Trophoblast cell (in vitro differentiated cells and primary cell): ENCODE data around the gene MAP4K4.
A peak's percentile ranks its signal among the peaks of the same experiment; 100 is the strongest.
"Not testable (repeated sequence)": the region's sequence is repeated elsewhere in the genome, so short reads cannot be mapped to it uniquely, and the experiment has no call there.

Source experiments
- DNase-seq, 2 donors: peaks; one replicate each; pipeline ENCODE4 v3.0.0-alpha.2; 2016
- H2AFZ ChIP-seq: 2 replicates; pipeline ENCODE4 v1.6.1; 2013; ENCODE audit warnings: low read length, moderate library complexity, mild to moderate bottlenecking; ENCODE audit not compliant: insufficient read depth, poor library complexity
- H2AK5ac ChIP-seq: 2 replicates; pipeline ENCODE4 v1.6.1; 2013; ENCODE audit warnings: mild to moderate bottlenecking, low read length
- H2BK120ac ChIP-seq: 2 replicates; pipeline ENCODE4 v1.6.1; 2013; ENCODE audit warnings: low read length, mild to moderate bottlenecking, moderate library complexity; ENCODE audit not compliant: insufficient read depth, poor library complexity
- H2BK12ac ChIP-seq: 2 replicates; pipeline ENCODE4 v1.6.1; 2013; ENCODE audit warnings: mild to moderate bottlenecking, low read length, moderate library complexity
- H2BK5ac ChIP-seq: 2 replicates; pipeline ENCODE4 v1.6.1; 2013; ENCODE audit warnings: low read length, low read depth, moderate library complexity, mild to moderate bottlenecking; ENCODE audit not compliant: poor library complexity
- H3K14ac ChIP-seq: 2 replicates; pipeline ENCODE4 v1.6.1; 2013; ENCODE audit warnings: mild to moderate bottlenecking, low read length
- H3K18ac ChIP-seq: 2 replicates; pipeline ENCODE4 v1.6.1; 2013; ENCODE audit warnings: mild to moderate bottlenecking, low read length
- H3K23ac ChIP-seq: 2 replicates; pipeline ENCODE4 v1.6.1; 2013; ENCODE audit warnings: low read length
- H3K27ac ChIP-seq: 2 replicates; pipeline ENCODE4 v1.5.1; 2013; ENCODE audit warnings: low read depth, mild to moderate bottlenecking, inconsistent platforms, low read length, moderate library complexity
- H3K27me3 ChIP-seq: 2 replicates; pipeline ENCODE4 v1.6.1; 2013; ENCODE audit warnings: inconsistent platforms, mild to moderate bottlenecking, low read length, moderate library complexity; ENCODE audit not compliant: insufficient read depth
- H3K36me3 ChIP-seq, 2 experiments: 1 replicate in 1 of 2; 2 replicates in 1 of 2; pipeline ENCODE4 v1.6.1; 2013; ENCODE audit warnings: low read length in 2 of 2, mild to moderate bottlenecking in 2 of 2, moderate library complexity in 1 of 2; ENCODE audit not compliant: insufficient read depth in 2 of 2, control insufficient read depth in 1 of 2
- H3K4ac ChIP-seq: 2 replicates; pipeline ENCODE4 v1.6.1; 2013; ENCODE audit warnings: low read depth, mild to moderate bottlenecking, low read length, moderate library complexity
- H3K4me1 ChIP-seq, 2 experiments: 1 replicate in 1 of 2; 2 replicates in 1 of 2; pipeline ENCODE4 v1.6.1; 2013; ENCODE audit warnings: low read length in 2 of 2, mild to moderate bottlenecking in 2 of 2, moderate library complexity in 1 of 2; ENCODE audit not compliant: insufficient read depth in 2 of 2, control insufficient read depth in 1 of 2
- H3K4me2 ChIP-seq: 2 replicates; pipeline ENCODE4 v1.6.1; 2013; ENCODE audit warnings: inconsistent platforms, mild to moderate bottlenecking, low read length, moderate library complexity
- H3K4me3 ChIP-seq: 2 replicates; pipeline ENCODE4 v1.5.1; 2013; ENCODE audit warnings: mild to moderate bottlenecking, low read depth, low read length, inconsistent platforms
- H3K79me1 ChIP-seq: one replicate; pipeline ENCODE4 v1.6.1; 2013; ENCODE audit warnings: low read length
- H3K79me2 ChIP-seq: 2 replicates; pipeline ENCODE4 v1.6.1; 2013; ENCODE audit warnings: low read length, mild to moderate bottlenecking; ENCODE audit not compliant: control insufficient read depth, insufficient read depth, poor library complexity
- H3K9ac ChIP-seq: 2 replicates; pipeline ENCODE4 v1.6.1; 2013; ENCODE audit warnings: mild to moderate bottlenecking, low read length
- H3K9me3 ChIP-seq: 2 replicates; pipeline ENCODE4 v1.6.1; 2013; ENCODE audit warnings: low read depth, mild to moderate bottlenecking, control low read depth, inconsistent platforms, low read length; ENCODE audit not compliant: insufficient read depth
- H4K12ac ChIP-seq: 2 replicates; pipeline ENCODE4 v1.6.1; 2013; ENCODE audit warnings: low read depth, mild to moderate bottlenecking, low read length, moderate library complexity
- H4K8ac ChIP-seq: 2 replicates; pipeline ENCODE4 v1.6.1; 2013; ENCODE audit warnings: low read depth, mild to moderate bottlenecking, low read length, moderate library complexity
- H4K91ac ChIP-seq: one replicate; pipeline ENCODE4 v1.6.1; 2013; ENCODE audit warnings: low read depth, mild to moderate bottlenecking, low read length, moderate library complexity
- WGBS: extraction: QIAGEN DNeasy Blood & Tissue Kit; methylation state at CpG from one replicate; pipeline ENCODE4 v1.1.7; 2013; ENCODE audit warnings: missing lambda C conversion rate; ENCODE audit not compliant: insufficient read length, insufficient coverage; ENCODE audit errors: extremely low coverage; 5-methylcytosine and 5-hydroxymethylcytosine counted together

MAP4K4 gene

GRCh38 chr2:101773137-101773536, 75.6 kb downstream of the MAP4K4 start:
- no peak overlapping the region for H3K9ac ChIP-seq
- WGBS, result no CpG with 5 or more reads among the region's 5 CpGs

DNA sequence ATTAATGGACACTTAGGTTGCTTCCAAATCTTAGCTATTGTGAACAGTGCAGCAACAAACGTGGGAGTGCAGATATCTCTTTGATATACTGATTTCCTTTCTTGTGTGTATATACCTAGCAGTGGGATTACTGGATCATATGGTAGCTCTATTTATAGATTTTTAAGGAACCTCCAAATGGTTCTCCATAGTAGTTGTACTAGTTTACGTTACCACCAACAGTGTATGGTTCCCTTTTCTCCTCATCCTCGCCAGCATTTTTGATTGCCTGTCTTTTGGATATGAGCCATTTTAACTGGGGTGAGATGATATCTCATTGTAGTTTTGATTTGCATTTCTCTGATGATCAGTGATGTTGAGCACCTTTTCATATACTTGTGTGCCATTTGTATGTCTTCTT, 76.5 kb downstream of the MAP4K4 start:
- H3K4me2 ChIP-seq, H2AK5ac ChIP-seq, H3K27me3 ChIP-seq, H3K14ac ChIP-seq, H3K27ac ChIP-seq, H4K91ac ChIP-seq, H2BK12ac ChIP-seq, H2BK5ac ChIP-seq, H3K4me3 ChIP-seq, H3K36me3 ChIP-seq, DNase-seq, H4K12ac ChIP-seq, H2BK120ac ChIP-seq, H3K9me3 ChIP-seq, H2AFZ ChIP-seq, H3K18ac ChIP-seq, H3K9ac ChIP-seq, H3K23ac ChIP-seq, H4K8ac ChIP-seq, H3K79me1 ChIP-seq: not testable (repeated sequence)
- no CpG with 5 or more reads among the region's 3 CpGs for WGBS
- peaks cover 28% of the 10 kb centered on the region for H3K79me2 ChIP-seq
- peak overlapping the region; percentile 52 for H3K4ac ChIP-seq
- H3K4me1 ChIP-seq, result peaks cover 27 to 33% of the 10 kb centered on the region in 2 experiments

More at GRCh38 chr2:101773137-101773536, 75.6 kb downstream of the MAP4K4 start:
- no peak overlapping the region for H3K18ac ChIP-seq
- H3K4me3 ChIP-seq, result no peak overlapping the region
- peaks cover 22 to 26% of the 10 kb centered on the region in 2 experiments for H3K4me1 ChIP-seq
- no peak overlapping the region for H2BK120ac ChIP-seq
- peaks cover 2% of the 10 kb centered on the region for H3K79me1 ChIP-seq
- no peak overlapping the region for H4K91ac ChIP-seq
- H4K8ac ChIP-seq, result no peak overlapping the region
- H3K79me2 ChIP-seq, result peaks cover 21% of the 10 kb centered on the region
- H2AFZ ChIP-seq, result no peak overlapping the region
- no peak for DNase-seq
- no peaks in the 10 kb centered on the region for H3K9me3 ChIP-seq
- H3K36me3 ChIP-seq, result no peaks in the 10 kb centered on the region
- H2BK12ac ChIP-seq, result no peak overlapping the region
- H2AK5ac ChIP-seq, result no peak overlapping the region
- no peaks in the 10 kb centered on the region for H3K27me3 ChIP-seq
- H3K4ac ChIP-seq, result peak overlapping the region; percentile 77
- no peak overlapping the region for H3K27ac ChIP-seq
- no peak overlapping the region for H4K12ac ChIP-seq
- H2BK5ac ChIP-seq, result no peak overlapping the region
- H3K14ac ChIP-seq, result no peak overlapping the region
- H3K4me2 ChIP-seq, result no peak overlapping the region
- no peak overlapping the region for H3K23ac ChIP-seq

DNA sequence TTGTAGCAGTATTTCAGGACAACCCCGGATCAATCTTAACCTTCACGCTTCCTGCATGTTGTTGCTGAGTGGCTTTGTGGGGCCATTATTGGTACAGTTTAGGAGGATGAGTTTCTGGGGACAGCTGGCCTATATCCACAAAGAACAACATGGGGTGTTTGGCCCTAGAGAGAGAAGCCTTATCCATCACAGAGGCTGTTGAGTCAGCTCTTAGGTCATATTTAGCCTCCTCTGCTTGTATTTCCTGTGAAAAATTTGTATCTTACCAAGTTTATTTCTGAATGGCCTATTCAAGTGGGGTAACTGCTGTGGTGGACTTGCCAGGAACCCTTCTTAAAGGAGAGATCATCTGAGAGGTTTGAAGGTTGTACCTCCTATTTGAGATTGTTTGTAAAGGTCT, 77.6 kb downstream of the MAP4K4 start:
- no peak overlapping the region for H3K9ac ChIP-seq
- WGBS, result no CpG with 5 or more reads among the region's 2 CpGs
- H3K9me3 ChIP-seq, result no peaks in the 10 kb centered on the region
- no peak overlapping the region for H2AFZ ChIP-seq
- peaks cover 4% of the 10 kb centered on the region for H3K79me1 ChIP-seq
- no peaks in the 10 kb centered on the region for H3K36me3 ChIP-seq
- H3K27me3 ChIP-seq, result no peaks in the 10 kb centered on the region
- no peak overlapping the region for H3K4me2 ChIP-seq
- no peak for DNase-seq
- no peak overlapping the region for H2BK12ac ChIP-seq
- no peak overlapping the region for H3K4me3 ChIP-seq
- no peak overlapping the region for H3K14ac ChIP-seq
- peak overlapping the region; percentile 92 for H3K4ac ChIP-seq
- no peak overlapping the region for H4K8ac ChIP-seq
- no peak overlapping the region for H3K18ac ChIP-seq
- peaks cover 28% of the 10 kb centered on the region for H3K79me2 ChIP-seq
- peaks cover 27 to 33% of the 10 kb centered on the region in 2 experiments for H3K4me1 ChIP-seq
- no peak overlapping the region for H2BK5ac ChIP-seq
- H4K91ac ChIP-seq, result no peak overlapping the region
- no peak overlapping the region for H2BK120ac ChIP-seq
- no peak overlapping the region for H4K12ac ChIP-seq
- no peak overlapping the region for H2AK5ac ChIP-seq
- no peak overlapping the region for H3K27ac ChIP-seq
- no peak overlapping the region for H3K23ac ChIP-seq

DNA sequence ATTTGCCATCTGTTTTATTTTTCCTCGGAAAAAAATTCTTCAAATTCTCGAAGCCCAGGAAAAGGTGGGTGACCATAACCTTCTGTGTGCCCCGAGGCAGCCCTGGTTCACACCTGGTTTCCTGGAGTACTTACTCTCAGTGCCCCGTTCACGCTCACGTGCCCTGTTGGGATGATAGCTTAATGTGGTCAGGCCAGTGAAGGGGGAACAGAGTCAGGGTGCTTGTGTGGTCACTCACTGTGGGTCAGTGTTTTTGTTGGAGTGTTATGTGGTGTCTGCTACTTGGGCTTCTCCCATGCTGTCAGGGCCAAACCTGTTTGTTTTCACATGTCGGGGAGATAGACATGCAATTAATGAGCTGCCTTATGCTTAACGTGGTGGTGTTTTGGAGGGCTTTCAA, 78.1 kb downstream of the MAP4K4 start:
- H4K91ac ChIP-seq, result no peak overlapping the region
- H4K12ac ChIP-seq, result no peak overlapping the region
- peak overlapping the region; percentile 29 for H2AK5ac ChIP-seq
- H2BK5ac ChIP-seq, result no peak overlapping the region
- H3K14ac ChIP-seq, result no peak overlapping the region
- H3K27me3 ChIP-seq, result no peaks in the 10 kb centered on the region
- no peak overlapping the region for H3K23ac ChIP-seq
- DNase-seq, result no peak
- peak overlapping the region; percentile 75 for H2AFZ ChIP-seq
- no peak overlapping the region for H3K9ac ChIP-seq
- H3K79me2 ChIP-seq, result peaks cover 26% of the 10 kb centered on the region
- no peak overlapping the region for H3K27ac ChIP-seq
- no peak overlapping the region for H3K4me3 ChIP-seq
- H2BK120ac ChIP-seq, result no peak overlapping the region
- peak overlapping the region; percentile 73 for H2BK12ac ChIP-seq
- peaks cover 27 to 32% of the 10 kb centered on the region in 2 experiments for H3K4me1 ChIP-seq
- peaks cover 4% of the 10 kb centered on the region for H3K79me1 ChIP-seq
- H3K9me3 ChIP-seq, result no peaks in the 10 kb centered on the region
- H3K36me3 ChIP-seq, result no peaks in the 10 kb centered on the region
- no CpG with 5 or more reads among the region's 8 CpGs for WGBS
- peak overlapping the region; percentile 61 for H3K18ac ChIP-seq
- H4K8ac ChIP-seq, result no peak overlapping the region
- H3K4ac ChIP-seq, result peak overlapping the region; percentile 84
- H3K4me2 ChIP-seq, result no peak overlapping the region
